Testis (tissue), 3 donors: ENCODE measurements around the gene C6orf52. TPM values are rescaled to one million over a fixed set of nuclear protein-coding genes. Genes with fewer than 3 reads are reported as not detected.
A peak's percentile ranks its signal among the peaks of the same experiment; 100 is the strongest.

Experiments
- DNase-seq: peaks from one replicate; pipeline ENCODE4 v3.0.0-alpha.2; 2019
- H3K27ac ChIP-seq, 2 donors: fragments of 200-600 bp; sonication (generic); one replicate each; pipeline ENCODE4 v1.5.1; 2019
- H3K27me3 ChIP-seq: fragments of 200-600 bp; sonication (generic); one replicate; pipeline ENCODE4 v1.5.1; 2019
- H3K36me3 ChIP-seq: fragments of 200-600 bp; sonication (generic); one replicate; pipeline ENCODE4 v1.5.1; 2017; ENCODE audit warnings: low read depth; ENCODE audit errors: missing control alignments
- H3K4me1 ChIP-seq: fragments of 200-600 bp; sonication (generic); one replicate; pipeline ENCODE4 v1.5.1; 2019
- H3K4me3 ChIP-seq, 2 donors: fragments of 200-600 bp; sonication (generic); one replicate each; pipeline ENCODE4 v1.5.1; 2017 to 2019
- H3K9me3 ChIP-seq: fragments of 200-600 bp; sonication (generic); one replicate; pipeline ENCODE4 v1.5.1; 2017
- CTCF ChIP-seq, 3 experiments: fragments of 450-650 bp in 2 of 3; fragments of 200-600 bp in 1 of 3; sonication (generic) in 1 of 3; IDR thresholded peaks; one replicate each; pipeline ENCODE4 v1.5.1; 2016 to 2019; ENCODE audit warnings: antibody characterized with exemption in 3 of 3, mild to moderate bottlenecking in 2 of 3, moderate library complexity in 1 of 3
- POLR2A ChIP-seq: fragments of 450-650 bp; IDR thresholded peaks from one replicate; pipeline ENCODE4 v1.6.1; 2017; ENCODE audit warnings: antibody characterized with exemption, mild to moderate bottlenecking, moderate library complexity
- WGBS, 2 donors: methylation state at CpG; one replicate each; pipeline ENCODE4 v1.1.5; 2018; 5-methylcytosine and 5-hydroxymethylcytosine counted together
- intact Hi-C: fragments of 100-400 bp; cut with DNase I; formaldehyde crosslinking; loops from one replicate; pipeline ENCODE4 v1.15.1; 2023; ENCODE audit warnings: low total_unique reads
- polyA plus RNA-seq: library from polyadenylated mRNA; stranded (reverse); fragments of 350-450 nt; fragmentation: Illumina TruSeq; extraction: RNeasy Lipid Tissue Mini Kit (QIAGEN cat#74804); gene quantifications from one replicate; pipeline ENCODE4 v1.2.3, GENCODE V29; 2014; ENCODE audit warnings: low read depth, low replicate concordance; ENCODE audit not compliant: insufficient read depth
- total RNA-seq, 2 donors: library from RNA; depleted of rRNA; stranded (reverse); fragments of >200 nt; gene quantifications; one replicate each; pipeline ENCODE4 v1.2.3, GENCODE V29; 2016

Gene C6orf52
- total and polyA plus RNA-seq, 3 donors from 2014 or later = 7.9 to 21.7 (median 14.3) TPM

DNA sequence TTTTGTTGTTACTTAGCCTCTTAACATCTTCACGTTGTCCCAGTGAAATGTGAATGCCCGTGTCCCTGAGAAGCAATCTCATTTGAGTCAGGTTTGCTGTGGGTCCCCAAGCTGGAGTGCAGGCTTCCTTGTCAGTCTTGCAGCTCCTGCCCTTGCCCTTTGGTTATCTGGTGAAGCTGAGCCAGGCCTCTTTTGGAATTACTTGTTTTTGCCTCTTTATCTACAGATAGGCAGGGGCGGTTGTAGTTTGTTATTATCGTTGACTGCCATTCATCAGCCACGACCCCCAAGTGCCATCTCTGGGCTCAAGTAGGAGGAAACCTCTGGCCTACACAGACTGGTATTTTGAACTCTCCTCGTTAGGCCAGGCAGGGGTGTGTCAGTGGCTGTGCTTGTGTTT is 30.6 kb upstream of the C6orf52 start:
- no peak overlapping the region for H3K4me3 ChIP-seq
- DNase-seq = no peak
- peaks cover 29% of the 10 kb centered on the region for H3K4me1 ChIP-seq
- H3K36me3 ChIP-seq = no peaks in the 10 kb centered on the region
- intact Hi-C loops = no loop called here
- H3K27me3 ChIP-seq = no peaks in the 10 kb centered on the region
- no peaks in the 10 kb centered on the region for H3K9me3 ChIP-seq
- no peak overlapping the region for H3K27ac ChIP-seq
- 57 to 63% methylated on average over 6 of the region's 6 CpGs for WGBS, 2 donors
- TF ChIP-seq POLR2A (no peak), CTCF (IDR thresholded peaks at IDR 0.05) (no peak)

DNA sequence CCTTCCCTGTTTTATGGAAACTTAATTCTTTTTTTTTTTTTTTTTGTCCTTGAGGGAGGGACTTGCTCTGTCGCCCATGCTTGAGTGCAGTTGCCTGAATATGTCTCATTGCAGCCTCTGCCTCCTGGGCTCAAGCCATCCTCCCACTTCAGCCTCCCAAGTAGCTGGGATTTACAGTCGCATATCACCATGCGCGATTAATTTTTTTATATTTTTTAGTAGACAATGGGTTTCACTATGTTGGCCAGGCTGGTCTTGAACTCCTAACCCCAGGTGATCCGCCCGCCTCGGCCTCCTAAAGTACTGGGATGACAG is 29.1 kb upstream of the C6orf52 start:
- Histone ChIP-seq H3K27ac (peak overlapping the region; percentile 66 to 92), H3K4me1 (peaks cover 29% of the 10 kb centered on the region), H3K27me3 (no peaks in the 10 kb centered on the region), H3K4me3 (peak overlapping the region; percentile 76 to 85), H3K9me3 (no peaks in the 10 kb centered on the region), H3K36me3 (no peaks in the 10 kb centered on the region)
- DNase-seq = peak; percentile 34
- no peak for TF ChIP-seq CTCF (IDR thresholded peaks at IDR 0.05)
- no peak for TF ChIP-seq POLR2A
- intact Hi-C loops = no loop called here
- 5 to 12% methylated on average over 7 of the region's 7 CpGs for WGBS, 2 donors

GRCh38 chr6:10722820-10723566 is 28.6 kb upstream of the C6orf52 start, which contains the start of gene TMEM14C:
TSS of gene TMEM14C (plus strand) at chr6:10723070. CDS start at chr6:10724614, 1,544 bp downstream.
- no peaks in the 10 kb centered on the region for H3K36me3 ChIP-seq
- intact Hi-C loops = no loop called here
- peak within 1 kb of the TSS; percentile 66 to 92 for H3K27ac ChIP-seq
- WGBS, 2 donors = 0% methylated on average over 31 to 55 of the region's 55 CpGs
- H3K4me3 ChIP-seq = peak within 1 kb of the TSS; percentile 76 to 85
- H3K9me3 ChIP-seq = no peaks in the 10 kb centered on the region
- peak; percentile 100 for DNase-seq
- no peaks in the 10 kb centered on the region for H3K27me3 ChIP-seq
- H3K4me1 ChIP-seq = peaks cover 29% of the 10 kb centered on the region
- no peak for TF ChIP-seq POLR2A
- TF ChIP-seq CTCF (IDR thresholded peaks at IDR 0.05) = peak in 1 of 3 experiments; percentile 3

DNA sequence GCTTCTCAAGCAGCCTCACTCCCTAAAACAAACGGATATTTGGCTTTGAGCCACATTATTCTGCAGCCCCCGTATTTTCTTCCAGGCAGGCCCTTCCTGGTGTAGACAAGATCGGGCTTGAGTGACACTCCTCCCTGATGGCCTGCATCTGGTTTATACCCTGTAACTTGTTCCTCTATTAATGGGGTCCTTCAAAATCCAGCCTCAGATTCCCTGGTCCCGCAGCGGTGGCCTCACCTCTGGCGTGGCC is 28.1 kb upstream of the C6orf52 start:
- H3K27ac ChIP-seq = peak overlapping the region; percentile 66 to 92
- H3K4me1 ChIP-seq = peaks cover 29% of the 10 kb centered on the region
- DNase-seq = no peak
- TF ChIP-seq POLR2A = no peak
- no peak for TF ChIP-seq CTCF (IDR thresholded peaks at IDR 0.05)
- intact Hi-C loops = no loop called here
- H3K4me3 ChIP-seq = peak overlapping the region; percentile 76 to 85
- no peaks in the 10 kb centered on the region for H3K9me3 ChIP-seq
- no peaks in the 10 kb centered on the region for H3K27me3 ChIP-seq
- WGBS, 2 donors = 0 to 1% methylated on average over 6 of the region's 6 CpGs
- no peaks in the 10 kb centered on the region for H3K36me3 ChIP-seq
